HG02798 (cell line): ENCODE measurements around the gene C5AR2.
"Not testable (repeated sequence)": the region's sequence is repeated elsewhere in the genome, so short reads cannot be mapped to it uniquely, and the experiment has no call there.

Experiments
- ATAC-seq: cut with Tn5 transposase; IDR thresholded peaks from one replicate; pipeline ENCODE4 v1.9.1; 2021; ENCODE audit warnings: mild to moderate bottlenecking; ENCODE audit not compliant: unreplicated experiment, poor library complexity

Gene C5AR2

GRCh38 chr19:47322058-47322457 is 9.9 kb upstream of the C5AR2 start:
- no peak for ATAC-seq

- no peak for ATAC-seq
These were observed 8.6 kb upstream of the C5AR2 start for GRCh38 chr19:47323409-47323808.

- no peak for ATAC-seq
These were observed 8.1 kb upstream of the C5AR2 start for GRCh38 chr19:47323872-47324271.

- ATAC-seq = no peak
These were observed 7.5 kb upstream of the C5AR2 start for GRCh38 chr19:47324502-47324901.

- ATAC-seq = no peak
These were observed 1.5 kb upstream of the C5AR2 start for GRCh38 chr19:47330466-47330869.

GRCh38 chr19:47331490-47331889 is 485 bp upstream of the C5AR2 start:
- ATAC-seq = no peak

- ATAC-seq = not testable (repeated sequence)
These were observed 5.1 kb downstream of the C5AR2 start for GRCh38 chr19:47336765-47337718.

GRCh38 chr19:47339196-47339880 is 7.4 kb downstream of the C5AR2 start:
- no peak for ATAC-seq

GRCh38 chr19:47340477-47341208 is 8.7 kb downstream of the C5AR2 start:
- no peak for ATAC-seq

- no peak for ATAC-seq
These were observed 9.8 kb downstream of the C5AR2 start for GRCh38 chr19:47341734-47342133.

GRCh38 chr19:47343194-47343802 is 11.3 kb downstream of the C5AR2 start:
- no peak for ATAC-seq

- ATAC-seq = no peak
These were observed 12.4 kb downstream of the C5AR2 start for GRCh38 chr19:47344425-47344824.

GRCh38 chr19:47346024-47346423 is 14.0 kb downstream of the C5AR2 start:
- not testable (repeated sequence) for ATAC-seq

GRCh38 chr19:47348819-47349795 is 17.1 kb downstream of the C5AR2 start, which contains the start of gene DHX34:
TSS of gene DHX34 (plus strand) at chr19:47349315. CDS start at chr19:47353031, 3,716 bp downstream.
- ATAC-seq = peak; percentile 98

GRCh38 chr19:47350630-47351029 is 18.7 kb downstream of the C5AR2 start:
- ATAC-seq = no peak

GRCh38 chr19:47351548-47351947 is 19.6 kb downstream of the C5AR2 start:
- ATAC-seq = no peak

- no peak for ATAC-seq
These were observed 20.1 kb downstream of the C5AR2 start for GRCh38 chr19:47352095-47352494.

- ATAC-seq = no peak
These were observed 21.3 kb downstream of the C5AR2 start for GRCh38 chr19:47353307-47353712.

- ATAC-seq = no peak
These were observed 24.9 kb downstream of the C5AR2 start for GRCh38 chr19:47356900-47357299.
